Measurements from ENCODE around the gene UTRN. TPM values are rescaled to one million over a fixed set of nuclear protein-coding genes. Genes with fewer than 3 reads are reported as not detected.

Gene UTRN
- total RNA-seq, 1 experiment from 2014 or later = 125 TPM

DNA sequence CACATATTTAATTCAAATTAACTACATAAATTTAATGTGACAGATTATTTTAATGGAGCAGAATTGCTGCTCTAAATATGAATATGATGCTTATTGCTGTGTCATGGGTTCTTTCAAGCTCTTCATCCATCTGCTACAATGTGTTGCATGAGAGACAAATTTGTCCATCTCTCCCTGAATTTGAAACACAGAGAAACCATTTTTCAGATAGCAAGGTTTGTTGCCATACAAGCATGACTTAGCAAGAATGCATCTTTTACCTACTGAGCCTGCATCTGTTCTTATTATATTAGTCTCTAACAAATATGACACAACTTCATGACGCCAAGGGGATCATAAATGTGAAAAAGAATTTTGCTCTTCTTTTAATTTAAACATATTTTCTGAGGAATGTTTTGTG is 8.0 kb upstream of the UTRN start:
- DNase-seq (ENCODE audit: low spot score) = no peak
- H3K27me3 Mint-ChIP-seq (ENCODE audit: low read depth) = no peaks in the 10 kb centered on the region
- POLR2A ChIA-PET = no interaction called here
- H3K36me3 Mint-ChIP-seq = no peaks in the 10 kb centered on the region
- no peak for ATAC-seq
- no peak overlapping the region for H3K27ac Mint-ChIP-seq
- TF ChIP-seq, protein P1, sequence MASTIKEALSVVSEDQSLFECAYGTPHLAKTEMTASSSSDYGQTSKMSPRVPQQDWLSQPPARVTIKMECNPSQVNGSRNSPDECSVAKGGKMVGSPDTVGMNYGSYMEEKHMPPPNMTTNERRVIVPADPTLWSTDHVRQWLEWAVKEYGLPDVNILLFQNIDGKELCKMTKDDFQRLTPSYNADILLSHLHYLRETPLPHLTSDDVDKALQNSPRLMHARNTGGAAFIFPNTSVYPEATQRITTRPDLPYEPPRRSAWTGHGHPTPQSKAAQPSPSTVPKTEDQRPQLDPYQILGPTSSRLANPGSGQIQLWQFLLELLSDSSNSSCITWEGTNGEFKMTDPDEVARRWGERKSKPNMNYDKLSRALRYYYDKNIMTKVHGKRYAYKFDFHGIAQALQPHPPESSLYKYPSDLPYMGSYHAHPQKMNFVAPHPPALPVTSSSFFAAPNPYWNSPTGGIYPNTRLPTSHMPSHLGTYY (CRISPR knock-in tag; IDR thresholded peaks at IDR 0.05) = no peak
- TF ChIP-seq GABPB1 (CRISPR knock-in tag; IDR thresholded peaks at IDR 0.05) (no peak), ZNF138 (CRISPR knock-in tag; conservative IDR thresholded peaks at IDR 0.05) (no peak), NFE2L1 (CRISPR knock-in tag; IDR thresholded peaks at IDR 0.05) (no peak), RELA (CRISPR knock-in tag; IDR thresholded peaks at IDR 0.05; ENCODE audit: borderline replicate concordance) (no peak), NFATC4 (CRISPR knock-in tag; IDR thresholded peaks at IDR 0.05) (no peak), ZNF263 (CRISPR knock-in tag; IDR thresholded peaks at IDR 0.05; ENCODE audit: low read depth) (no peak), ATF1 (CRISPR knock-in tag; IDR thresholded peaks at IDR 0.05) (no peak), RORB (CRISPR knock-in tag; IDR thresholded peaks at IDR 0.05) (no peak), PRDM15 (CRISPR knock-in tag; IDR thresholded peaks at IDR 0.05) (no peak), ZNF219 (CRISPR knock-in tag; IDR thresholded peaks at IDR 0.05; ENCODE audit: borderline replicate concordance) (no peak), SOX15 (CRISPR knock-in tag; IDR thresholded peaks at IDR 0.05) (no peak)
- TF ChIP-seq, protein P2, sequence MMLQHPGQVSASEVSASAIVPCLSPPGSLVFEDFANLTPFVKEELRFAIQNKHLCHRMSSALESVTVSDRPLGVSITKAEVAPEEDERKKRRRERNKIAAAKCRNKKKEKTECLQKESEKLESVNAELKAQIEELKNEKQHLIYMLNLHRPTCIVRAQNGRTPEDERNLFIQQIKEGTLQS (CRISPR knock-in tag; conservative IDR thresholded peaks at IDR 0.05) = no peak
- TF ChIP-seq, protein P3, sequence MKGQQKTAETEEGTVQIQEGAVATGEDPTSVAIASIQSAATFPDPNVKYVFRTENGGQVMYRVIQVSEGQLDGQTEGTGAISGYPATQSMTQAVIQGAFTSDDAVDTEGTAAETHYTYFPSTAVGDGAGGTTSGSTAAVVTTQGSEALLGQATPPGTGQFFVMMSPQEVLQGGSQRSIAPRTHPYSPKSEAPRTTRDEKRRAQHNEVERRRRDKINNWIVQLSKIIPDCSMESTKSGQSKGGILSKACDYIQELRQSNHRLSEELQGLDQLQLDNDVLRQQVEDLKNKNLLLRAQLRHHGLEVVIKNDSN (CRISPR knock-in tag; IDR thresholded peaks at IDR 0.05) = no peak
- TF ChIP-seq, protein P4, sequence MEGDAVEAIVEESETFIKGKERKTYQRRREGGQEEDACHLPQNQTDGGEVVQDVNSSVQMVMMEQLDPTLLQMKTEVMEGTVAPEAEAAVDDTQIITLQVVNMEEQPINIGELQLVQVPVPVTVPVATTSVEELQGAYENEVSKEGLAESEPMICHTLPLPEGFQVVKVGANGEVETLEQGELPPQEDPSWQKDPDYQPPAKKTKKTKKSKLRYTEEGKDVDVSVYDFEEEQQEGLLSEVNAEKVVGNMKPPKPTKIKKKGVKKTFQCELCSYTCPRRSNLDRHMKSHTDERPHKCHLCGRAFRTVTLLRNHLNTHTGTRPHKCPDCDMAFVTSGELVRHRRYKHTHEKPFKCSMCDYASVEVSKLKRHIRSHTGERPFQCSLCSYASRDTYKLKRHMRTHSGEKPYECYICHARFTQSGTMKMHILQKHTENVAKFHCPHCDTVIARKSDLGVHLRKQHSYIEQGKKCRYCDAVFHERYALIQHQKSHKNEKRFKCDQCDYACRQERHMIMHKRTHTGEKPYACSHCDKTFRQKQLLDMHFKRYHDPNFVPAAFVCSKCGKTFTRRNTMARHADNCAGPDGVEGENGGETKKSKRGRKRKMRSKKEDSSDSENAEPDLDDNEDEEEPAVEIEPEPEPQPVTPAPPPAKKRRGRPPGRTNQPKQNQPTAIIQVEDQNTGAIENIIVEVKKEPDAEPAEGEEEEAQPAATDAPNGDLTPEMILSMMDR (IDR thresholded peaks at IDR 0.05) = no peak
- TF ChIP-seq, protein P5, sequence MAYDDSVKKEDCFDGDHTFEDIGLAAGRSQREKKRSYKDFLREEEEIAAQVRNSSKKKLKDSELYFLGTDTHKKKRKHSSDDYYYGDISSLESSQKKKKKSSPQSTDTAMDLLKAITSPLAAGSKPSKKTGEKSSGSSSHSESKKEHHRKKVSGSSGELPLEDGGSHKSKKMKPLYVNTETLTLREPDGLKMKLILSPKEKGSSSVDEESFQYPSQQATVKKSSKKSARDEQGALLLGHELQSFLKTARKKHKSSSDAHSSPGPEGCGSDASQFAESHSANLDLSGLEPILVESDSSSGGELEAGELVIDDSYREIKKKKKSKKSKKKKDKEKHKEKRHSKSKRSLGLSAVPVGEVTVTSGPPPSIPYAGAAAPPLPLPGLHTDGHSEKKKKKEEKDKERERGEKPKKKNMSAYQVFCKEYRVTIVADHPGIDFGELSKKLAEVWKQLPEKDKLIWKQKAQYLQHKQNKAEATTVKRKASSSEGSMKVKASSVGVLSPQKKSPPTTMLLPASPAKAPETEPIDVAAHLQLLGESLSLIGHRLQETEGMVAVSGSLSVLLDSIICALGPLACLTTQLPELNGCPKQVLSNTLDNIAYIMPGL (CRISPR knock-in tag; IDR thresholded peaks at IDR 0.05) = no peak
- CTCF ChIA-PET = no interaction called here
- peaks cover 31% of the 10 kb centered on the region for H3K4me1 Mint-ChIP-seq
- H3K9me3 Mint-ChIP-seq = no peaks in the 10 kb centered on the region
- H3K4me3 Mint-ChIP-seq = no peak overlapping the region

- Mint-ChIP-seq H3K27ac (no peak overlapping the region; the same call in 1 of the 2 replicates), H3K4me3 (no peak overlapping the region), H3K9me3 (no peaks in the 10 kb centered on the region), H3K36me3 (no peaks in the 10 kb centered on the region), H3K4me1 (peaks cover 33% of the 10 kb centered on the region), H3K27me3 (ENCODE audit: low read depth) (no peaks in the 10 kb centered on the region)
- ATAC-seq (no peak), DNase-seq (ENCODE audit: low spot score) (no peak)
- ChIA-PET POLR2A (no interaction called here), CTCF (no interaction called here)
- TF ChIP-seq NFE2L1 (CRISPR knock-in tag; IDR thresholded peaks at IDR 0.05) (no peak), IRF2 (CRISPR knock-in tag; IDR thresholded peaks at IDR 0.05; ENCODE audit: borderline replicate concordance, low read depth) (no peak), GRHL2 (CRISPR knock-in tag; IDR thresholded peaks at IDR 0.05; ENCODE audit: insufficient replicate concordance, severe bottlenecking) (no peak), SP1 (CRISPR knock-in tag; conservative IDR thresholded peaks at IDR 0.05) (no peak), ZNF219 (CRISPR knock-in tag; IDR thresholded peaks at IDR 0.05; ENCODE audit: borderline replicate concordance) (no peak), NR2C2 (CRISPR knock-in tag; IDR thresholded peaks at IDR 0.05) (no peak), ELF4 (CRISPR knock-in tag; IDR thresholded peaks at IDR 0.05; ENCODE audit: low read depth) (no peak)
- TF ChIP-seq, protein P6, sequence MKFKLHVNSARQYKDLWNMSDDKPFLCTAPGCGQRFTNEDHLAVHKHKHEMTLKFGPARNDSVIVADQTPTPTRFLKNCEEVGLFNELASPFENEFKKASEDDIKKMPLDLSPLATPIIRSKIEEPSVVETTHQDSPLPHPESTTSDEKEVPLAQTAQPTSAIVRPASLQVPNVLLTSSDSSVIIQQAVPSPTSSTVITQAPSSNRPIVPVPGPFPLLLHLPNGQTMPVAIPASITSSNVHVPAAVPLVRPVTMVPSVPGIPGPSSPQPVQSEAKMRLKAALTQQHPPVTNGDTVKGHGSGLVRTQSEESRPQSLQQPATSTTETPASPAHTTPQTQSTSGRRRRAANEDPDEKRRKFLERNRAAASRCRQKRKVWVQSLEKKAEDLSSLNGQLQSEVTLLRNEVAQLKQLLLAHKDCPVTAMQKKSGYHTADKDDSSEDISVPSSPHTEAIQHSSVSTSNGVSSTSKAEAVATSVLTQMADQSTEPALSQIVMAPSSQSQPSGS (CRISPR knock-in tag; IDR thresholded peaks at IDR 0.05; ENCODE audit: borderline replicate concordance, low read depth) = no peak
Measured at GRCh38 chr6:144277605-144278227, 7.4 kb upstream of the UTRN start.

All from WTC11 (cell line).